Ovary (tissue), 3 donors: Measurements from ENCODE around the gene DOCK8.

Experiments used
- EP300 ChIP-seq: sonication (generic); formaldehyde crosslinking; IDR thresholded peaks from one replicate; pipeline ENCODE4 v1.6.1; 2017; ENCODE audit warnings: antibody characterized with exemption
- TF ChIP-seq, protein P1 (sequence below), 3 donors: fragments of 450-650 bp in 2 of 3; fragments of 200-600 bp in 1 of 3; IDR thresholded peaks; one replicate each; pipeline versions ENCODE4 v1.5.1 to v1.8.0; 2016 to 2022; ENCODE audit warnings: antibody characterized with exemption in 3 of 3, mild to moderate bottlenecking in 1 of 3
- donor health status: DM: no; HTN: no; CAD: no.

DNA sequence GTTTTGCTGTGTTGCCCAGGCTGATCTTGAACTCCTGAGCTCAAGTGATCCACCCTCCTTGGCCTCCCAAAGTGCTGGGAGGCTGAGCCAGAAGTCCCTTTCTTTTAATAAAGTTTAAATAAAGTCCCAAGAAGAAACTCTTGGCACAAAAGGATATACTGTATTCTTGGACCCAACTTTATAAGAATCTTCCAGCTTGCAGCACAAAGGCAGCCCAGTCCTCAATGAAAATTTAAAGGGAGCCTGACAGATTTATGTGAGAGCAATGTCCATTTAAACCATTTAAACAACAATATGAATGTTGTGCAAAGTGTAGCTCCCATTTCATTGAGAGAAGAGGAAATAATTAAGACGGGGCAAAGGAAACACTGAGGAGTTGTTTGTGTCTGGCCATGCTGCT is 217.0 kb downstream of the DOCK8 start:
- TF ChIP-seq, protein P1, sequence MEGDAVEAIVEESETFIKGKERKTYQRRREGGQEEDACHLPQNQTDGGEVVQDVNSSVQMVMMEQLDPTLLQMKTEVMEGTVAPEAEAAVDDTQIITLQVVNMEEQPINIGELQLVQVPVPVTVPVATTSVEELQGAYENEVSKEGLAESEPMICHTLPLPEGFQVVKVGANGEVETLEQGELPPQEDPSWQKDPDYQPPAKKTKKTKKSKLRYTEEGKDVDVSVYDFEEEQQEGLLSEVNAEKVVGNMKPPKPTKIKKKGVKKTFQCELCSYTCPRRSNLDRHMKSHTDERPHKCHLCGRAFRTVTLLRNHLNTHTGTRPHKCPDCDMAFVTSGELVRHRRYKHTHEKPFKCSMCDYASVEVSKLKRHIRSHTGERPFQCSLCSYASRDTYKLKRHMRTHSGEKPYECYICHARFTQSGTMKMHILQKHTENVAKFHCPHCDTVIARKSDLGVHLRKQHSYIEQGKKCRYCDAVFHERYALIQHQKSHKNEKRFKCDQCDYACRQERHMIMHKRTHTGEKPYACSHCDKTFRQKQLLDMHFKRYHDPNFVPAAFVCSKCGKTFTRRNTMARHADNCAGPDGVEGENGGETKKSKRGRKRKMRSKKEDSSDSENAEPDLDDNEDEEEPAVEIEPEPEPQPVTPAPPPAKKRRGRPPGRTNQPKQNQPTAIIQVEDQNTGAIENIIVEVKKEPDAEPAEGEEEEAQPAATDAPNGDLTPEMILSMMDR (IDR thresholded peaks at IDR 0.05), result no peak
- no peak for TF ChIP-seq EP300
